ENCODE measurements around the gene MPPED1.

MPPED1 gene

DNA sequence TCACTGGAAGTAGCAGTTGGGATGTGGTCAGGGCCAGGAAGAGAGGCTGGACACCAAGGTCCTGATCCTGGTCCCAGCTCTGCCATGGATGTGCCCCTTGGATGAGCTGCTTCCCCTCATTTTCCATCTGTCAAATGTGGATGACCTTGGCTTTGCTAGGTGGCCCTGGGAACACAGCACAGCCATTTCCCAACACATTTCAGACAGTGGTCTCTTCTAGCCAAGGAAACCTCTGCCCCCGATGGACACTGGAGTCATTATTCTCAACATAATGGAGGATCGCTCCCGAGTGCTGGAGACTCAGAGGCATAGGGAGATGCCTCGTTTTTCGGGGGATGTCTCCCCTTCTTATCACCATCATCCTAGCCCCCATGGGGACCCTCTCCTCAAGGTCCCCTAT is 13.6 kb upstream of the MPPED1 start:
- TF ChIP-seq, protein P1, sequence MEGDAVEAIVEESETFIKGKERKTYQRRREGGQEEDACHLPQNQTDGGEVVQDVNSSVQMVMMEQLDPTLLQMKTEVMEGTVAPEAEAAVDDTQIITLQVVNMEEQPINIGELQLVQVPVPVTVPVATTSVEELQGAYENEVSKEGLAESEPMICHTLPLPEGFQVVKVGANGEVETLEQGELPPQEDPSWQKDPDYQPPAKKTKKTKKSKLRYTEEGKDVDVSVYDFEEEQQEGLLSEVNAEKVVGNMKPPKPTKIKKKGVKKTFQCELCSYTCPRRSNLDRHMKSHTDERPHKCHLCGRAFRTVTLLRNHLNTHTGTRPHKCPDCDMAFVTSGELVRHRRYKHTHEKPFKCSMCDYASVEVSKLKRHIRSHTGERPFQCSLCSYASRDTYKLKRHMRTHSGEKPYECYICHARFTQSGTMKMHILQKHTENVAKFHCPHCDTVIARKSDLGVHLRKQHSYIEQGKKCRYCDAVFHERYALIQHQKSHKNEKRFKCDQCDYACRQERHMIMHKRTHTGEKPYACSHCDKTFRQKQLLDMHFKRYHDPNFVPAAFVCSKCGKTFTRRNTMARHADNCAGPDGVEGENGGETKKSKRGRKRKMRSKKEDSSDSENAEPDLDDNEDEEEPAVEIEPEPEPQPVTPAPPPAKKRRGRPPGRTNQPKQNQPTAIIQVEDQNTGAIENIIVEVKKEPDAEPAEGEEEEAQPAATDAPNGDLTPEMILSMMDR (IDR thresholded peaks at IDR 0.05; ENCODE audit: borderline replicate concordance, insufficient read depth, low read depth, low read length) = no peak
- H3K4me3 ChIP-seq (ENCODE audit: low read depth, low read length) = no peak overlapping the region

GRCh38 chr22:43398910-43399309 is 12.9 kb upstream of the MPPED1 start:
- TF ChIP-seq, protein P1 (IDR thresholded peaks at IDR 0.05; ENCODE audit: borderline replicate concordance, insufficient read depth, low read depth, low read length) = no peak
- H3K4me3 ChIP-seq (ENCODE audit: low read depth, low read length) = no peak overlapping the region

DNA sequence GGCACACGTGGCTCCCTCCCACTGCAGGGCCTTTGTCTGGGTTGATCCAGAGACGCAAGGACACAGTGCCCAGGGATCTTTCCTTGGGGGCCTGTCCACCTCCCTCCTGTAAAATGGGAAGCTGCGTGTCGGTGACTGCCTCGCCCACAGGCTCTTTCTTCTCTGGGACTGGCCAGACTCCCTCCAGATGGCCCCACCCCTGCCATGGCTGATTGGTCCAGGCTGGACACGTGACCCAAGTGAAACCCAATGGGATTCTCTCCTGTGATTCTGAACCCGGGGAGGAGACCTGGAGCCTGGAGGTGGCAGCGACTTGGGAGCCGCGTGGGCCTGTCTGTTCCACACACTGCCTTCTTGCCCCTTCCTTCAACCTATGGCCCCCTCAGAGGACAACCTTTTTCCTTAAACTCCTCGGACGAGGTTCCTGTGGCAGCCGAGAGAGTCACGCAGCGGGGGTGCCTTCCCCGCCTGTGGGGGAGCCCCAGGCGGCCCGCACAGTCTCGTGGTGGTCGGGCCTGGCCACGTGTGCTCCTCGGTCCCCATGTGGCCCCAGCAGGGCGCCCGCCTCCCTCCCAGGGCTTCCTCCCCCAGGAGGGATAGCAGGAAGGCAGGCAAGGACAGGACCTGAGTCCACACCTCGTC is 12.4 kb upstream of the MPPED1 start:
- TF ChIP-seq, protein P1 (IDR thresholded peaks at IDR 0.05; ENCODE audit: borderline replicate concordance, insufficient read depth, low read depth, low read length) = no peak
- H3K4me3 ChIP-seq (ENCODE audit: low read depth, low read length) = no peak overlapping the region

- TF ChIP-seq, protein P1 (IDR thresholded peaks at IDR 0.05; ENCODE audit: borderline replicate concordance, insufficient read depth, low read depth, low read length) = no peak
- H3K4me3 ChIP-seq (ENCODE audit: low read depth, low read length) = no peak overlapping the region
These were observed 11.8 kb upstream of the MPPED1 start for GRCh38 chr22:43399980-43400358.

- TF ChIP-seq, protein P1 (IDR thresholded peaks at IDR 0.05; ENCODE audit: borderline replicate concordance, insufficient read depth, low read depth, low read length) = no peak
- no peak overlapping the region for H3K4me3 ChIP-seq (ENCODE audit: low read depth, low read length)
These were observed 11.4 kb upstream of the MPPED1 start for GRCh38 chr22:43400449-43400848.

GRCh38 chr22:43401233-43401632 is 10.6 kb upstream of the MPPED1 start:
- TF ChIP-seq, protein P1 (IDR thresholded peaks at IDR 0.05; ENCODE audit: borderline replicate concordance, insufficient read depth, low read depth, low read length) = no peak
- no peak overlapping the region for H3K4me3 ChIP-seq (ENCODE audit: low read depth, low read length)

- no peak overlapping the region for H3K4me3 ChIP-seq (ENCODE audit: low read depth, low read length)
- TF ChIP-seq, protein P1 (IDR thresholded peaks at IDR 0.05; ENCODE audit: borderline replicate concordance, insufficient read depth, low read depth, low read length) = no peak
These were observed 10.2 kb upstream of the MPPED1 start for GRCh38 chr22:43401661-43402060.

All from GM12875 (cell line).